ENCODE results near the gene PPP1CA. TPM values are rescaled to one million over a fixed set of nuclear protein-coding genes. Genes with fewer than 3 reads are reported as not detected.
A peak's percentile ranks its signal among the peaks of the same experiment; 100 is the strongest.

PPP1CA gene
- total RNA-seq, result 100 to 1,000 TPM; 262 to 265 (median 264) TPM

DNA sequence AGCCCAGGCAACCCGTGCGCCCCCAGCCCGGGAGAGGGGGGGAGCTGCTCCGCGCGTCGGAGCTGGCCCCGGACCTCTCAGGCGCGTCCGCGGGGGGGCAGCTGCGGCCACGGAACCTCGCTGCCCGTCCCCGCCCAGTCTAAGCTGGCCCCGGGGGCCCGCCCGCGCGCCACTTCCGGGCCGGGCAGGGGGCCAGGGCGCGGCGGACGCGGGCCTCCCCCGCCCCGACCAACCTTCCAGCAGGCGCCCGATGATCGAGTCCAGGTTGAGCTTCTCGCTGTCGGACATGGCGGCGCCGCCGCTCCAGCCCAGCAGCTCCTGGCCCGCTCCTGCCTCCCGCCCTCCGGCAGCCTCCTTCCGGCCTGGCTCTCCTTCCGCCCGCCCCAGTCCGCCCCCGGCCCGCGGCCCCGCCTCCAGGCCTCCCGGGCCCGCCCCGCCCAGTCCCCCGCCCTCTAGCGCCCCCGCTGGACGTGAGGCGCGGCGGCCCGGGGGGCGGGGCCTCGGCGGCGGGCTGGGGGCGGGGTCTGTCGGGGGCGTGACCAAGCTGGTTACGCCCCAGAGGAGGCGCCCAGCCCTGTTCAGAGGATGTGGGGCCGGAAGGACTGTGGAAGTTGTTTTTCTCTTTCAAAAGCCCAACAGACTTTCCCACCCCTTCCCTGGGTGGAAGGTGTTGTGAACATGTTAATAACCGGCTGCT is at the start of gene PPP1CA:
Gene PPP1CA (minus strand): TSS at position 364 of the 697 bp plus-strand sequence. CDS start 76 bp downstream, at position 288.
- ATAC-seq, result peak; percentile 75 to 77
- Mint-ChIP-seq H3K27me3 (ENCODE audit: low read depth) (no peaks in the 10 kb centered on the region), H3K9me3 (no peaks in the 10 kb centered on the region), H3K36me3 (ENCODE audit: insufficient read depth) (peaks cover 5% of the 10 kb centered on the region), H3K4me1 (ENCODE audit: low read depth) (peaks cover 71% of the 10 kb centered on the region), H3K4me3 (peak within 1 kb of the TSS; percentile 88)
- DNase-seq, result peak; percentile 92

DNA sequence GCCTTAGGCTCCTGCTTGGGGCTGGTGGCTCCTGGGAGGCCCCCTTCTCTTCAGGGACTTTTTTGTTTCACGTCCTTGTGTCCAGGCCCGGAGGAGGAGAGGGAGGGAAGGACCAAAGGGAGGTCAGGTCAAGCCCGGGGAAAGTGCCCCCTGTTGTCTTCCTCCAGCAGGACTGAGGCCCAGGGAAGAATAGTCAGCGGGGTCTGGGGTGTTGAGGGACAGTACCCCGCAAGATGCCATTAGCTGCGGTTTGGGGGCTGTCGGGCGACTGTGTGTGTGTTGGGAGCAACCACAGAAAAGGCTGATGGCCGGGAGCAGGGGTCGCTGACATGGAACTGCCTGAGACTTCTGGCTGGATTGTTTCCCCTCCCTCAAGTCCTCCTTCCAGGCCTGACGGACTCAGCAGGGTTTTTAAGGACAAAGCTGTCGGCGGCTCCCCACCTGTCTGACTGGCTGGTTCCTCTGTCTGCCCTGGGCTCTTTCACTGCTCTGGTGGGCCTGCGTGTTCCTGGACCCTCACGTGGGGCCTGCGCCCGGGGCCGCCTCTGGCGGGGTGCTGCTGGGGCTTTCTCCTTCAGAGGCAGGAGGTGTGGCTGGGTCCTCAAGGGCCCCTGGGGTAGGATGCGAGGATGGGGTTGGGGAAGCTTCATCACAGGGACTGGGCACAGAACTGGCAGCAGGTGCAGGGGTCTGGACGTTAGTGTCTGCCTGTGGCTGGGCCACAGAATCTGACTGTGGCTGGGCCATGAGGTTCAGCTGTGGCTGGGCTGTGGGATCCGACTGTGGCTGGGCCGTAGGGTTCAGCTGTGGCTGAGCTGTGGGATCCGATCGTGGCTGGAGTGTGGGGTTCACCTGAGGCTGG is 49.4 kb upstream of the PPP1CA start:
- H3K36me3 Mint-ChIP-seq (ENCODE audit: insufficient read depth), result no peaks in the 10 kb centered on the region
- H3K4me3 Mint-ChIP-seq, result no peak overlapping the region

GRCh38 chr11:67449116-67449844 is 47.6 kb upstream of the PPP1CA start:
- no peaks in the 10 kb centered on the region for H3K9me3 Mint-ChIP-seq
- no peak for ATAC-seq
- no peaks in the 10 kb centered on the region for H3K27me3 Mint-ChIP-seq (ENCODE audit: low read depth)
- no peaks in the 10 kb centered on the region for H3K36me3 Mint-ChIP-seq (ENCODE audit: insufficient read depth)
- H3K4me3 Mint-ChIP-seq, result no peak overlapping the region
- no peak for DNase-seq
- peaks cover 49% of the 10 kb centered on the region for H3K4me1 Mint-ChIP-seq (ENCODE audit: low read depth)

More for the DNA sequence above, 49.4 kb upstream of the PPP1CA start:
- ATAC-seq (no peak), DNase-seq (no peak)
- H3K9me3 Mint-ChIP-seq, result no peaks in the 10 kb centered on the region
- no peaks in the 10 kb centered on the region for H3K27me3 Mint-ChIP-seq (ENCODE audit: low read depth)
- peaks cover 32% of the 10 kb centered on the region for H3K4me1 Mint-ChIP-seq (ENCODE audit: low read depth)

DNA sequence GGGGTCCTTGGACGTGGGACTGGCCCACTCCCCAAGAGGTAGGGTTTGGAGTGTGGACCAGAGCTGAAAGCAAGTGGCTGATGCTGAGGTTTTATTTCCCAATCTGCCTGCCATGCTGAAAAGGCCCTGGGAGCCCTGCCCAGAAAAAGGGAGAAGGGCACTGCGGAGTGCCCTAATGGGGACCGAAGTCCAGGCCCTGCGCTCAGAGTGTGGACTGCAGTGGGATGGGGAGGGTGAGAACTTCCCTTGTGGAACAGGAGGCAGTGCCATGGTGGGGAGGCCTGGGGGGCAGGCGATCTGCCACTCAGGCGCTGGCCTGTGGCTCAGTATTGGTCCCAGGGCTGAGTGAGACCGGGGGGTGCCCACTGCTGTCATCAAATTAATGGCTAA is 46.6 kb upstream of the PPP1CA start:
- no peak overlapping the region for H3K4me3 Mint-ChIP-seq
- no peaks in the 10 kb centered on the region for H3K9me3 Mint-ChIP-seq
- H3K4me1 Mint-ChIP-seq (ENCODE audit: low read depth), result peaks cover 54% of the 10 kb centered on the region
- no peak for DNase-seq
- no peak for ATAC-seq
- no peaks in the 10 kb centered on the region for H3K27me3 Mint-ChIP-seq (ENCODE audit: low read depth)
- H3K36me3 Mint-ChIP-seq (ENCODE audit: insufficient read depth), result no peaks in the 10 kb centered on the region

DNA sequence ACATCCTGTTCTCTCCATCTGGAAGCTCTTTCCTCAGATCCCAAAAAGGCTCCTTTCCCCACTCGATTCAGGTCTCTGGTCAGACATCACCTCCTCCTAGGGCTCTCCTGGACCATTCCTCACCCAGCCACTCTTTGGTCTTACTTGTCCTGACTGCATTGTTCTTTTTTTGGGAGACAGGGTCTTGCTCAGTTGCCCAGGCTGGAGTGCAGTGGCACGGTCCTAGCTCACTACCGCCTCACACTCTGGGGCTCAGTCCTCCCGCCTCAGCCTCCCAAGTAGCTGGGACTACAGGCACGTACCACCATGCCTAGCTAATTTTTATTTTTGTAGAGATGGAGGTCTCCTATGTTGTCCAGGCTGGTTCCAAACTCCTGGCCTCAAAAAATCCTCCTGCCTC is 43.9 kb upstream of the PPP1CA start:
- Mint-ChIP-seq H3K36me3 (ENCODE audit: insufficient read depth) (no peaks in the 10 kb centered on the region), H3K4me3 (peak overlapping the region; percentile 13), H3K27me3 (ENCODE audit: low read depth) (no peaks in the 10 kb centered on the region), H3K4me1 (ENCODE audit: low read depth) (peaks cover 70% of the 10 kb centered on the region), H3K9me3 (no peaks in the 10 kb centered on the region)
- ATAC-seq, result no peak
- DNase-seq, result no peak

GRCh38 chr11:67442504-67443404 is 41.1 kb upstream of the PPP1CA start:
- H3K36me3 Mint-ChIP-seq (ENCODE audit: insufficient read depth), result no peaks in the 10 kb centered on the region
- peak overlapping the region; percentile 74 for H3K4me3 Mint-ChIP-seq
- ATAC-seq, result no peak
- no peaks in the 10 kb centered on the region for H3K9me3 Mint-ChIP-seq
- DNase-seq, result no peak
- no peaks in the 10 kb centered on the region for H3K27me3 Mint-ChIP-seq (ENCODE audit: low read depth)
- peaks cover 76% of the 10 kb centered on the region for H3K4me1 Mint-ChIP-seq (ENCODE audit: low read depth)

- Mint-ChIP-seq H3K9me3 (no peaks in the 10 kb centered on the region), H3K4me1 (ENCODE audit: low read depth) (peaks cover 70% of the 10 kb centered on the region), H3K27me3 (ENCODE audit: low read depth) (no peaks in the 10 kb centered on the region), H3K4me3 (peak overlapping the region; percentile 74), H3K36me3 (ENCODE audit: insufficient read depth) (no peaks in the 10 kb centered on the region)
- ATAC-seq (no peak), DNase-seq (no peak)
These were observed 40.2 kb upstream of the PPP1CA start for GRCh38 chr11:67441731-67442351.

DNA sequence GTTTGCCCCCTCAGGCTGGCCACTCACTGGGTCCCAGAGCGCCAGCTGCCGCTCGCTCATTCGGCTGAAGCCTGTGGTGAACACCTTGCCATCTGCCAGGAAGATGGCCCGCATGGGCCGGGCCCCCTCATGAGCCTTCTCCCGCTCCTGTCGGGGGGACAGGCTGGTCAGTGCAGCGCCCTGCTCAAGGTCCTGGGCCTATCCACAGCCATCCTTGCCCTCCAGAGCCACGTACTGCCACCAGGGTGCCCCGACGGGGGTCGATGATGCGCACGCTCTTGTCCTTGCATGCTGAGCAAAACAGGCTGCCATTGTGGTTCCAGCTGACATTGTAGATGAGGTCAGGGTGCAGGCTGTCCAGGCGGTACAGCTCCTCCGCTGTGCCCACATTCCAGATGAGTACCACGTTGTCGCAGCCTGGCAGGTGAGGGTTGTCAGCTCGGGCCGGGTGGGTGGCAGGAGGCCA is 39.5 kb upstream of the PPP1CA start:
- no peak for ATAC-seq
- Mint-ChIP-seq H3K4me1 (ENCODE audit: low read depth) (peaks cover 68% of the 10 kb centered on the region), H3K36me3 (ENCODE audit: insufficient read depth) (peaks cover 4% of the 10 kb centered on the region), H3K27me3 (ENCODE audit: low read depth) (no peaks in the 10 kb centered on the region), H3K9me3 (no peaks in the 10 kb centered on the region), H3K4me3 (no peak overlapping the region)
- no peak for DNase-seq

GRCh38 chr11:67440229-67441097 is 38.8 kb upstream of the PPP1CA start:
- Mint-ChIP-seq H3K4me3 (peak overlapping the region; percentile 87), H3K27me3 (ENCODE audit: low read depth) (no peaks in the 10 kb centered on the region), H3K36me3 (ENCODE audit: insufficient read depth) (peaks cover 4% of the 10 kb centered on the region), H3K4me1 (ENCODE audit: low read depth) (peaks cover 65% of the 10 kb centered on the region), H3K9me3 (no peaks in the 10 kb centered on the region)
- ATAC-seq, result no peak
- DNase-seq, result no peak

DNA sequence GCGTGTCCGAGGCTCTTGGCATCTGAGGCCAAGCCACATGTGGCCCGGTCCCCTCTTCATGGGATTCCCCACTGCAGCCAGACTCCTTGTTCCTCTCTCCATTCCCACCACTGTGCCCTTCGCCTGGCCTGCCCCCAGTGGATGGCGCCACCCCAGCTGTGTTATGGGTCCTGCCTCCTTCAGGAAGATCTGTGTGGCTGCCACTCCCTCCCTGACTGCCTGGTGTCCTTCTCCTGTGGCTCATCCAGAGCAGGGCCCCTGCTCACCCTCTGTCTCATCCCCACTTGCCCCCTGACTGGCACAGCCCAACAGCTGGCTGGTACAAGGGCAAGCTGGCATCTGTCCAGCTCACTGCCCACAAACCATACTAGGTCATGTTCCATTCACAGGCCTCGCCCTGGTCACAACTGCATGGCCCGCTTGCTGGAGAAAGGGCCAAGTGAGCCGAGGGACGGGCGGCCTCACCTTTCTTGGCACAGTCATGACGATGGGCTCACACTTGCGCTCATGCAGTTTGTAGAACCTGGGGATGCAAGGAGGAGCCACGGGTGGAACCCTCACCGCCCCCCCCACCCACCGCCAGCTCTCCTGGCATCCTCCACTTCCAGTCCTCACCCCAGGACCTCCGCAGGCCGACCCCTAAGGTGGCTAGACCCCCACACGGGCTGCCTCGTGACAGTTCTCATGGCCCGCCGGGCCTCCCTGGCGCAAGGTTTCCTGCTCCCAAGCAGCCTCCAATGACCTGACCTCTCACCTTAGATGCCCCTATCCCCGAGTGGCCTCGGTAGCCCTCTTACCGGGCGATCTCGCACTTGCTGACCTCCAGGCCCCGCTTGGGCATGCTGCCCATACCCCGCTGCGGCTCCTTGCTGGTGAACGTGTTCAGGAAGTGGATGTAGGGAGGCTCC is 37.9 kb upstream of the PPP1CA start:
- ATAC-seq, result no peak

DNA sequence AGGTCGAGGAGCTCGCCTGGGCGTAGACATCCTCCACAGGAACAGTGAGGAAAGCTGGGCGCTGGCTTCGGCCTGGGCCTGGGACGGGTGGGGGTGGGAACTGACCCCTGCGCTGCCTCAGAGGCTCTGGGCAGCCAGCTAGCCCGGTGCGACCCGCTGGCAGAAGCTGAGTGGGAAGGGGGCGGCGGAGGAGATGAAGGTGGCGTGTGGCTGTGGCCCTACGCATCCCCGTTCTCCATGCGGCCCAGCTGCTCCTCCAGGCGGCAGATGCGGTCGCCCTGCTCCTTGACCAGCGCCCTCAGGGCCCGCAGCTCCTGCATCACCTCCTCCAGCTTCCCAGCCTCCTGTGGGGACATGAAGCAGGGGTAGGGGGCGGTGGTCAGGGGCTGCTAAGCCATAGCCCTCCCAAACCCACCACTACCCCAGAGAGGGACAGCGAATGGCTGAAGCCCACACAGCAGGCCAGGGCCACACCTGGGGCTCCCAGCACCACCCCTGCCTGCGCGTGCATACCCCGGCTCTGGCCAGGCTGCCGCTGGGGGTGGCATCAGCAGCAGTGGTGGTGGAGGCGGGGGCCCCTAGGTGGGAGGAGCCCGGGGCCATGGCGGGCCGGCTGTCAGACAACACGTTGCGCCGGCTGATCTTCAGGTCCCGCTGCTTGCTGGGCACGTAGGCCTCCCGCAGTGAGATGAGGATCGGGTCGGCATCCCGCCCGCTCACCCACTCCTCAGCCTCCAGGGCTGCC is 36.7 kb upstream of the PPP1CA start:
- DNase-seq (peak; percentile 67), ATAC-seq (peak; percentile 49 to 51)
- Mint-ChIP-seq H3K27me3 (ENCODE audit: low read depth) (no peaks in the 10 kb centered on the region), H3K4me3 (peak overlapping the region; percentile 87), H3K36me3 (ENCODE audit: insufficient read depth) (peaks cover 11% of the 10 kb centered on the region), H3K4me1 (ENCODE audit: low read depth) (peaks cover 65% of the 10 kb centered on the region), H3K9me3 (no peaks in the 10 kb centered on the region)

More for the DNA sequence above, 37.9 kb upstream of the PPP1CA start:
- H3K4me3 Mint-ChIP-seq, result peak overlapping the region; percentile 87
- H3K9me3 Mint-ChIP-seq, result no peaks in the 10 kb centered on the region
- no peak for DNase-seq
- H3K36me3 Mint-ChIP-seq (ENCODE audit: insufficient read depth), result peaks cover 8% of the 10 kb centered on the region
- peaks cover 62% of the 10 kb centered on the region for H3K4me1 Mint-ChIP-seq (ENCODE audit: low read depth)
- H3K27me3 Mint-ChIP-seq (ENCODE audit: low read depth), result no peaks in the 10 kb centered on the region

All from activated T-cell treated with anti-CD3 and anti-CD28 coated beads, Interleukin-2, amount 50 U/mL, for 4 hours (primary cell).